ENCODE measurements around the gene STAB2. TPM values are rescaled to one million over a fixed set of nuclear protein-coding genes. Genes with fewer than 3 reads are reported as not detected.

Gene STAB2
- total and polyA plus RNA-seq, 3 donors from 2014 or later = 1.7 to 15.8 (median 2.7) TPM

DNA sequence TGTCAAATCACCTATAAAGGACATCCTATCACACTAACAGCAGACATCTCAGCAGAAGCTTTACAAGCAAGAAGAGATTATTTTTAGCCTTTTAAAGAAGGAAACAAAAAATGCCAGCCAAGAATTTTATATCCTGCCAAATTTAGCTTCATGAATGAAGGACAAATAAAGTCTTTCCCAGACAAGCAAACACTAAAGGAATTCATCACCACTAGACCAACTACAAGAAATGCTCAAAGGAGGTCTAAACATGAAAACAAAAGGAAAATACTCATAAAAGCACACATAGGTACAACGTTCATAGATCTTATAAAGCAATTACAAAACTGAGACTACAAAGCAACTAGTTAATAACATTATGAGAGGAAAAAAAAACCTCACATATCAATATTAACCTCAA, 20.7 kb upstream of the STAB2 start:
- Histone ChIP-seq H3K27ac (no peak overlapping the region), H3K27me3 (no peaks in the 10 kb centered on the region), H3K4me1 (no peaks in the 10 kb centered on the region), H3K9me3 (no peaks in the 10 kb centered on the region), H3K4me3 (no peak overlapping the region), H3K36me3 (ENCODE audit: low read depth, missing control alignments) (no peaks in the 10 kb centered on the region)
- WGBS, 2 donors = 82 to 86% methylated on average over 1 of the region's 1 CpG
- TF ChIP-seq, protein P1, sequence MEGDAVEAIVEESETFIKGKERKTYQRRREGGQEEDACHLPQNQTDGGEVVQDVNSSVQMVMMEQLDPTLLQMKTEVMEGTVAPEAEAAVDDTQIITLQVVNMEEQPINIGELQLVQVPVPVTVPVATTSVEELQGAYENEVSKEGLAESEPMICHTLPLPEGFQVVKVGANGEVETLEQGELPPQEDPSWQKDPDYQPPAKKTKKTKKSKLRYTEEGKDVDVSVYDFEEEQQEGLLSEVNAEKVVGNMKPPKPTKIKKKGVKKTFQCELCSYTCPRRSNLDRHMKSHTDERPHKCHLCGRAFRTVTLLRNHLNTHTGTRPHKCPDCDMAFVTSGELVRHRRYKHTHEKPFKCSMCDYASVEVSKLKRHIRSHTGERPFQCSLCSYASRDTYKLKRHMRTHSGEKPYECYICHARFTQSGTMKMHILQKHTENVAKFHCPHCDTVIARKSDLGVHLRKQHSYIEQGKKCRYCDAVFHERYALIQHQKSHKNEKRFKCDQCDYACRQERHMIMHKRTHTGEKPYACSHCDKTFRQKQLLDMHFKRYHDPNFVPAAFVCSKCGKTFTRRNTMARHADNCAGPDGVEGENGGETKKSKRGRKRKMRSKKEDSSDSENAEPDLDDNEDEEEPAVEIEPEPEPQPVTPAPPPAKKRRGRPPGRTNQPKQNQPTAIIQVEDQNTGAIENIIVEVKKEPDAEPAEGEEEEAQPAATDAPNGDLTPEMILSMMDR (IDR thresholded peaks at IDR 0.05) = no peak
- no peak for TF ChIP-seq POLR2A (IDR thresholded peaks at IDR 0.05)
- no peak for DNase-seq
- intact Hi-C loops (cut with DNase I; ENCODE audit: low total_unique reads) = no loop called here

DNA sequence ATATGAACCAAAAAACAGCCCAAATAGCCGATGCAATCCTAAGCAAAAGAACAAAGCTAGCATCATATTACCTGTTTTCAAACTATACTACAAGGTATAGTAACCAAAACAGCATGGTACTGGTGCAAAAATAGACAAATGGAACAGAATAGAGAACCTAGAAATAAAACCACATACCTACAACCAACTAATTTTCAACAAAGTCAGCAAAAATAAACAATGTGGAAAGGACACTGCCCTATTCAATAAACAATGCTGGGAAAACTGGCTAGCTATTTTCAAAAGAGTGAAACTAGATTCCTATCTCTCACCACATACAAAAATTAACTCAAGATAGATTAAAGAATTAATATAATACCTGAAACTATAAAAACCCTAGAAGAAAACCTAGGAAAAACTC, 17.8 kb upstream of the STAB2 start:
- Histone ChIP-seq H3K9me3 (no peaks in the 10 kb centered on the region), H3K27me3 (no peaks in the 10 kb centered on the region), H3K4me3 (no peak overlapping the region), H3K4me1 (no peaks in the 10 kb centered on the region), H3K27ac (no peak overlapping the region), H3K36me3 (ENCODE audit: low read depth, missing control alignments) (no peaks in the 10 kb centered on the region)
- no peak for DNase-seq
- TF ChIP-seq, protein P1 (IDR thresholded peaks at IDR 0.05) = no peak
- no peak for TF ChIP-seq POLR2A (IDR thresholded peaks at IDR 0.05)
- intact Hi-C loops (cut with DNase I; ENCODE audit: low total_unique reads) = no loop called here
- 94 to 96% methylated on average over 1 of the region's 1 CpG for WGBS, 2 donors

DNA sequence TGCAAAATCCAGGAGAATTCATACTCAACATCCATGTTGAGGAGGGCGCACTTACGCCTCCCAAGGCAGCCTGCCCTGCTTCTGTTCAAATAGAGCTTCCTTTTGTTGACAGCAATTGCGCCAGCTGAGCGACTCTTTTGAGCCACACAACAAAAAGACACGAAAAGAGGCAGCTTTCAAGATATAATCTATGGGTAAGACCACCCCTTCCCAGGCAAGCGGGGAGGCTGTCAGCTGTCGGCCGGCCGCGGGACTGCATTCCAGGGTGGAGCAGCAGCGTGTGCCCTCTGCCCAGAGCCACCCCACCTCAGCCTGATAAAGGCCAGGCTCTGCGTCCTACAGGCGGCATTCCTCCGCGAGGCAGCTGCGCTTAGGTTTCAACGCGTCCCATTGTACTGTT, 15.8 kb upstream of the STAB2 start:
- peak overlapping the region in 1 of 2 donors; percentile 24 for H3K4me3 ChIP-seq
- intact Hi-C loops (cut with DNase I; ENCODE audit: low total_unique reads) = no loop called here
- no peak for TF ChIP-seq POLR2A (IDR thresholded peaks at IDR 0.05)
- TF ChIP-seq, protein P1 (IDR thresholded peaks at IDR 0.05) = no peak
- 13 to 19% methylated on average over 18 of the region's 18 CpGs for WGBS, 2 donors
- H3K27ac ChIP-seq = no peak overlapping the region
- DNase-seq = peak; percentile 34
- no peaks in the 10 kb centered on the region for H3K27me3 ChIP-seq
- H3K9me3 ChIP-seq = no peaks in the 10 kb centered on the region
- no peaks in the 10 kb centered on the region for H3K4me1 ChIP-seq
- no peaks in the 10 kb centered on the region for H3K36me3 ChIP-seq (ENCODE audit: low read depth, missing control alignments)

DNA sequence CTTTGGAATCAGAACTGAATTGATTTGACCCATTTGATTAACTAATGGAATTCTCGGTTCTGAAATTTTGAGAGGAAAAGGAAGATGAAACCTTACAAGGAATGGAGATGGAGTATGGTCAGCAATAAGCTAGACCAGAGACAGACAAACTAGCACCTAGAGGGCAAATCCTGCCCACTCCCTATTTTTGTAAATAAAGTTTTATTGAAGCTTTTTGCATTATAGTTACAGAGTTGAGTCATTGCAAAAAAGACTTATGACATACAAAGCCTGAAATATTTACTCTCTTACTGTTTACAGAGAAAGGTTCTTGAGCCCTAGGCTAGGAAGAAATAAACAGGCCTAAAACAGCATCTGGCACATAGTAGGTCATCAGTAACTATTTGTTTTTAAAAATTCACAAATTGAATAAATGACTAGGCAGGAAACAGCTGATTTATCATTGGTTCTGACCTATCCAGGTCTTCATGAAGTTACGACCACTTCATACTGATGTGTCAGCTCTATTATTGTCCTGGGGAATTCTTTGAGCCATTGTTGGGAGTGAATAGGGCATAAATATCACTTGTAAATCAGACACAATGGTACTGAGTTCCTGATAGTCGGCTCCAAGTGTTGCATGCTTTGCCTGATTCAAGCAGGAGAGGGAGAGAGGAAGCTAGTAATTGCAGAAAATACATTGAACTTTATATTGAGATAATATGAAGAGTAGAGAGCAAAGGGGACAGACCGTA, 14.6 kb upstream of the STAB2 start:
- H3K4me1 ChIP-seq = no peaks in the 10 kb centered on the region
- H3K9me3 ChIP-seq = no peaks in the 10 kb centered on the region
- no peak overlapping the region for H3K27ac ChIP-seq
- no peaks in the 10 kb centered on the region for H3K27me3 ChIP-seq
- intact Hi-C loops (cut with DNase I; ENCODE audit: low total_unique reads) = no loop called here
- H3K4me3 ChIP-seq = no peak overlapping the region
- H3K36me3 ChIP-seq (ENCODE audit: low read depth, missing control alignments) = no peaks in the 10 kb centered on the region
- 87 to 89% methylated on average over 4 of the region's 4 CpGs for WGBS, 2 donors
- no peak for DNase-seq
- TF ChIP-seq POLR2A (IDR thresholded peaks at IDR 0.05) = no peak
- TF ChIP-seq, protein P1 (IDR thresholded peaks at IDR 0.05) = no peak

DNA sequence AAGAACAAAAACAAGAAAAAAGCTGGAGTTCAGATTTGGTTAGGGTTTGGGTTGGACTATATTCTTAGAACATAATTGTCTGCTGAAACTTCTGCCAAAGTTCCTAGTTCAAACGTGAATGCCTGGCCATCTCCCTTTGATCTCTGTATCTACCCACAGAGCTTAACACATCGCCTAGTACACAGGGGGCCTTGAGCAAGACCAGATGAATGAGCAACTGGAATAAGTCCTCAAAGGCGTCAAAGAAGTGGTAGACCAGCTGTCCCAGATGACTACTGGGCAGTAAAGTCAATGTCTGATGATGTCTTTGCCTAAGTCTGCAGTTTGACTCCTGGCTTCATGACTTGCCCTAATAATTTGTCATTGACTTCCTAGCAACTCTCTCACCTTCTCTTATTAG, 13.9 kb upstream of the STAB2 start:
- TF ChIP-seq, protein P1 (IDR thresholded peaks at IDR 0.05) = no peak
- TF ChIP-seq POLR2A (IDR thresholded peaks at IDR 0.05) = no peak
- H3K36me3 ChIP-seq (ENCODE audit: low read depth, missing control alignments) = no peaks in the 10 kb centered on the region
- WGBS, 2 donors = 68 to 76% methylated on average over 3 of the region's 3 CpGs
- no peaks in the 10 kb centered on the region for H3K27me3 ChIP-seq
- no peak overlapping the region for H3K27ac ChIP-seq
- no peak overlapping the region for H3K4me3 ChIP-seq
- no peaks in the 10 kb centered on the region for H3K9me3 ChIP-seq
- intact Hi-C loops (cut with DNase I; ENCODE audit: low total_unique reads) = no loop called here
- no peak for DNase-seq
- H3K4me1 ChIP-seq = no peaks in the 10 kb centered on the region
